GM12892 (cell line): ENCODE results near the gene OR8B4.

ENCODE experiments used
- POLR2A ChIP-seq: IDR thresholded peaks from 2 replicates; pipeline ENCODE4 v1.6.1; 2011; ENCODE audit warnings: low read depth, low read length, control low read depth
- POLR2AphosphoS5 ChIP-seq: IDR thresholded peaks from 2 replicates; pipeline ENCODE4 v1.6.1; 2011; ENCODE audit warnings: low read depth, low read length, control low read depth
- TAF1 ChIP-seq: IDR thresholded peaks from 2 replicates; pipeline ENCODE4 v1.6.1; 2011; ENCODE audit warnings: low read depth, mild to moderate bottlenecking, control low read depth, low read length, borderline replicate concordance

- TF ChIP-seq TAF1 (no peak), POLR2A (no peak), POLR2AphosphoS5 (no peak)
Measured at GRCh38 chr11:124440608-124441007, 15.9 kb upstream of the OR8B4 start.
